ENCODE data around the gene CTNNA3. TPM values are rescaled to one million over a fixed set of nuclear protein-coding genes. Genes with fewer than 3 reads are reported as not detected.

CTNNA3 gene
- total and polyA plus RNA-seq, 2 of the 4 experiments (the other 2 are of a cell fraction), result 0.19 to 0.90 TPM

DNA sequence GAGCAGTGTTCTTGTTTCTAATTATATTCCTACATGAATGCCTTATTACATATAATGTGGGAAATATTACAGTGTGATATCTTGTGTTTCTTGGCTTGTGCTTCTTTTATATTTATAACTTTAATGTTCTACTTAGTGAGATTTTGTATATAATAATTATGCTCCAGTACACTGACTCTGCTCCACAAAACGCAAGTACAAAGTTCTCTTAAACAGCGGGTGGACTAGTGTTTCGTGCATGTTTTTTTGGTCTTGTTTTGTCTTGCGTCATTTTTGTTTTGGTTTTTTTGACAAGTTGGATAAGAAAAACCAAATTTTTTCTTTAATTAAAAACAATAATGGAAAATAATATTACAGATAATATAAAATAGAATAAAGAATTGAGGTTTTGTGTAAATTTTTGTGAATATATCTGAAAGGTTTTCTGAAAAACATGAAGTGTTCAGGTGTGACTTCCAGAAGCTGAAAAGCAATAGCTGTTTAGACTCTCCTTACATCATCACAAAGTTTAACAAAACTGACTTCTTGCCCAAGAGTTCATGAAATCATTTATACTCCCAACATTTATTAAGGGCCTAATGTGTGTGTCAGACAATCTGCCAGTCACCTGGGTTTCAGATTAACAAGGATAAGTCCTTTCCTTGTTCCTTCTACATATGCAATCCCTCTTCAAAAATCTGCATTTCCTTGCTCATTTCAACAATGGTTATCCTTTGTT is 438.4 kb downstream of the CTNNA3 start:
- no peak for ATAC-seq (ENCODE audit: low read depth)
- no peak for DNase-seq
- no peaks in the 10 kb centered on the region for H3K27me3 ChIP-seq (ENCODE audit: control insufficient read depth, insufficient read depth, low read length)
- no peak overlapping the region for H2AK9ac ChIP-seq (replicated peaks; ENCODE audit: low read depth, low read length, poor library complexity)
- H3K4me2 ChIP-seq (ENCODE audit: low read depth, low read length), result no peak overlapping the region
- no peak overlapping the region for H2AFZ ChIP-seq (replicated peaks; ENCODE audit: low read length, poor library complexity)
- no TSS peak for BruUV-seq (replicated peaks)
- H4K5ac ChIP-seq (ENCODE audit: low read depth, low read length), result no peak overlapping the region
- no peak overlapping the region for H2BK120ac ChIP-seq (ENCODE audit: low read depth, low read length)
- H3K36me3 ChIP-seq (ENCODE audit: control insufficient read depth, insufficient read depth, low read length), result no peaks in the 10 kb centered on the region
- no peaks in the 10 kb centered on the region for H3K9me3 ChIP-seq (ENCODE audit: control insufficient read depth, insufficient read depth, low read length)
- ChIA-PET CTCF (no interaction called here), POLR2A (ENCODE audit: unreplicated experiment) (no interaction called here)
- no peak overlapping the region for H3K23ac ChIP-seq (ENCODE audit: low read depth, low read length)
- H4K20me1 ChIP-seq (ENCODE audit: insufficient read depth, low read length), result no peaks in the 10 kb centered on the region
- H3K4me3 ChIP-seq (ENCODE audit: insufficient read depth, low read depth, low read length), result no peak overlapping the region
- H4K8ac ChIP-seq (ENCODE audit: low read depth in 2 of 2, low read length in 2 of 2), result no peak overlapping the region
- in situ Hi-C loops (cut with MboI; ENCODE audit: low sequenced_read_pairs), result no loop called here
- H3K14ac ChIP-seq (replicated peaks; ENCODE audit: low read depth, low read length), result no peak overlapping the region
- H2BK15ac ChIP-seq (ENCODE audit: low read depth, low read length), result no peak overlapping the region
- H3K56ac ChIP-seq (ENCODE audit: extremely low read depth, insufficient read depth, low read length), result no peak overlapping the region
- H3K9ac ChIP-seq (ENCODE audit: low read depth, low read length), result no peak overlapping the region
- H4K91ac ChIP-seq (ENCODE audit: insufficient read depth, low read depth, low read length), result no peak overlapping the region
- H3K4ac ChIP-seq (ENCODE audit: low read depth, low read length), result no peak overlapping the region
- no peak overlapping the region for H3K18ac ChIP-seq (ENCODE audit: low read depth, low read length)
- no peak for TF ChIP-seq RAD21 (IDR thresholded peaks at IDR 0.05; ENCODE audit: low read length)
- TF ChIP-seq CEBPB (IDR thresholded peaks at IDR 0.05; ENCODE audit: low read depth, low read length), result no peak
- no peak for TF ChIP-seq SMC3 (IDR thresholded peaks at IDR 0.05; ENCODE audit: low read depth, low read length)
- TF ChIP-seq POLR2A (IDR thresholded peaks at IDR 0.05; ENCODE audit: low read depth, low read length), result no peak
- no peak for TF ChIP-seq RCOR1 (IDR thresholded peaks at IDR 0.05; ENCODE audit: insufficient replicate concordance, low read length)
- no peak for TF ChIP-seq MXI1 (IDR thresholded peaks at IDR 0.05; ENCODE audit: borderline replicate concordance, low read depth, low read length)
- TF ChIP-seq CTCF (conservative IDR thresholded peaks at IDR 0.05; ENCODE audit: low read depth, low read length), result no peak
- TF ChIP-seq CHD1 (IDR thresholded peaks at IDR 0.05; ENCODE audit: low read depth, low read length), result no peak
- TF ChIP-seq BHLHE40 (IDR thresholded peaks at IDR 0.05; ENCODE audit: low read depth, low read length), result no peak
- no peak for TF ChIP-seq MAZ (IDR thresholded peaks at IDR 0.05; ENCODE audit: borderline replicate concordance, low read depth, low read length)
- TF ChIP-seq NFE2L2 (IDR thresholded peaks at IDR 0.05; ENCODE audit: low read depth, low read length), result no peak
- no peak for TF ChIP-seq FOS (IDR thresholded peaks at IDR 0.05; ENCODE audit: low read depth, low read length)
- TF ChIP-seq MAFK (IDR thresholded peaks at IDR 0.05; ENCODE audit: low read depth, low read length), result no peak
- TF ChIP-seq RFX5 (IDR thresholded peaks at IDR 0.05; ENCODE audit: low read depth, low read length), result no peak
- TF ChIP-seq, protein P1, sequence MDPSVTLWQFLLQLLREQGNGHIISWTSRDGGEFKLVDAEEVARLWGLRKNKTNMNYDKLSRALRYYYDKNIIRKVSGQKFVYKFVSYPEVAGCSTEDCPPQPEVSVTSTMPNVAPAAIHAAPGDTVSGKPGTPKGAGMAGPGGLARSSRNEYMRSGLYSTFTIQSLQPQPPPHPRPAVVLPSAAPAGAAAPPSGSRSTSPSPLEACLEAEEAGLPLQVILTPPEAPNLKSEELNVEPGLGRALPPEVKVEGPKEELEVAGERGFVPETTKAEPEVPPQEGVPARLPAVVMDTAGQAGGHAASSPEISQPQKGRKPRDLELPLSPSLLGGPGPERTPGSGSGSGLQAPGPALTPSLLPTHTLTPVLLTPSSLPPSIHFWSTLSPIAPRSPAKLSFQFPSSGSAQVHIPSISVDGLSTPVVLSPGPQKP (IDR thresholded peaks at IDR 0.05; ENCODE audit: borderline replicate concordance, low read depth, low read length), result no peak
- TF ChIP-seq, protein P2, sequence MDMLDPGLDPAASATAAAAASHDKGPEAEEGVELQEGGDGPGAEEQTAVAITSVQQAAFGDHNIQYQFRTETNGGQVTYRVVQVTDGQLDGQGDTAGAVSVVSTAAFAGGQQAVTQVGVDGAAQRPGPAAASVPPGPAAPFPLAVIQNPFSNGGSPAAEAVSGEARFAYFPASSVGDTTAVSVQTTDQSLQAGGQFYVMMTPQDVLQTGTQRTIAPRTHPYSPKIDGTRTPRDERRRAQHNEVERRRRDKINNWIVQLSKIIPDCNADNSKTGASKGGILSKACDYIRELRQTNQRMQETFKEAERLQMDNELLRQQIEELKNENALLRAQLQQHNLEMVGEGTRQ (IDR thresholded peaks at IDR 0.05; ENCODE audit: low read depth, low read length), result no peak
- H3K4me1 ChIP-seq (ENCODE audit: control insufficient read depth, insufficient read depth, low read length), result no peaks in the 10 kb centered on the region
- no peak overlapping the region for H2BK5ac ChIP-seq (ENCODE audit: low read depth, low read length, poor library complexity, severe bottlenecking)
- H2BK20ac ChIP-seq (ENCODE audit: low read depth, low read length), result no peak overlapping the region
- intact Hi-C loops (cut with micrococcal nuclease), result no loop called here
- dilution Hi-C loops (cut with HindIII; ENCODE audit: low sequenced_read_pairs, unreplicated experiment), result no loop called here
- no peaks in the 10 kb centered on the region for H3K9me1 ChIP-seq (ENCODE audit: insufficient read depth, low read length)
- no peak overlapping the region for H3K27ac ChIP-seq (ENCODE audit: insufficient read depth, low read length)
- WGBS, 2 experiments (ENCODE audit: extremely low coverage in 2 of 2, insufficient read length in 1 of 2), result no CpG with 5 or more reads among the region's 4 CpGs
- H3K79me1 ChIP-seq (ENCODE audit: low read depth in 1 of 2, low read length in 2 of 2), result no peaks in the 10 kb centered on the region
- H2AK5ac ChIP-seq (ENCODE audit: low read depth, low read length), result no peak overlapping the region
